Endothelial cell of umbilical vein (primary cell): Measurements from ENCODE around the gene CKLF. TPM values are rescaled to one million over a fixed set of nuclear protein-coding genes. Genes with fewer than 3 reads are reported as not detected.

Source experiments
- BruUV-seq: library from RNA; stranded (reverse); fragments of 400-500 nt; replicated peaks from 2 replicates; lab custom pipeline; 2021; lab: Mats Ljungman, UMichigan
- CTCF ChIA-PET: fragments of 300-600, 350-600 bp; sonication (Branson Sonifier 250); formaldehyde crosslinking; loops from one replicate; lab custom pipeline; 2021; ENCODE audit warnings: antibody characterized with exemption, inconsistent platforms; lab: Charles Lee
- POLR2A ChIA-PET: fragments of 300-600, 350-600 bp; sonication (Branson Sonifier 250); formaldehyde crosslinking; loops from one replicate; lab custom pipeline; 2021; ENCODE audit warnings: antibody characterized with exemption, inconsistent platforms; lab: Charles Lee
- DNase-seq: peaks from one replicate; pipeline ENCODE4 v3.0.0-alpha.2; 2011; ENCODE audit warnings: low read depth, low spot score
- FAIRE-seq: peaks from 2 replicates; lab custom pipeline; 2011; peaks lifted over from hg19 to GRCh38; lab: Jason Lieb, UNC
- H2AFZ ChIP-seq: 2 replicates; pipeline ENCODE4 v1.6.0; 2012; ENCODE audit warnings: low read depth, low read length, control low read depth, inconsistent platforms
- H3K27ac ChIP-seq: 2 replicates; pipeline ENCODE4 v1.5.1; 2011; ENCODE audit warnings: low read depth, mild to moderate bottlenecking, control low read depth, low read length, moderate library complexity; ENCODE audit not compliant: insufficient read depth
- H3K27me3 ChIP-seq, 2 experiments: 2 replicates each; pipeline versions ENCODE4 v1.6.0 to v1.6.1; 2011; ENCODE audit warnings: low read length in 2 of 2, mixed read lengths in 1 of 2; ENCODE audit not compliant: control insufficient read depth in 2 of 2, insufficient read depth in 2 of 2
- H3K36me3 ChIP-seq, 2 experiments: 2 replicates in 1 of 2; 3 replicates in 1 of 2; pipeline ENCODE4 v1.5.1; 2011; ENCODE audit warnings: low read length in 2 of 2, mild to moderate bottlenecking in 1 of 2, moderate library complexity in 1 of 2; ENCODE audit not compliant: control insufficient read depth in 2 of 2, insufficient read depth in 2 of 2; ENCODE audit errors: extremely low read depth in 1 of 2
- H3K4me1 ChIP-seq: 3 replicates; pipeline ENCODE4 v1.5.1; 2011; ENCODE audit warnings: mild to moderate bottlenecking, low read length; ENCODE audit not compliant: control insufficient read depth, insufficient read depth; ENCODE audit errors: extremely low read depth
- H3K4me2 ChIP-seq: 2 replicates; pipeline ENCODE4 v1.6.1; 2011; ENCODE audit warnings: low read length, control low read depth, mixed read lengths; ENCODE audit not compliant: insufficient read depth
- H3K4me3 ChIP-seq, 3 experiments: fragments of 200-600 bp in 1 of 3; sonication (generic), shearing (Covaris generic) in 1 of 3; replicated peaks in 1 of 3; 2 replicates each; pipeline ENCODE4 v1.5.1; 2011 to 2016; ENCODE audit warnings: control low read depth in 3 of 3, low read length in 3 of 3, mild to moderate bottlenecking in 2 of 3, inconsistent platforms in 1 of 3, low read depth in 1 of 3, moderate library complexity in 1 of 3; ENCODE audit not compliant: insufficient read depth in 1 of 3
- H3K79me2 ChIP-seq: 2 replicates; pipeline ENCODE4 v1.6.0; 2012; ENCODE audit warnings: low read length, inconsistent platforms; ENCODE audit not compliant: control insufficient read depth, insufficient read depth
- H3K9ac ChIP-seq: replicated peaks from 2 replicates; pipeline ENCODE3; 2011; ENCODE audit warnings: low read length, control low read depth; ENCODE audit not compliant: insufficient read depth; ENCODE audit errors: extremely low read depth
- H3K9me1 ChIP-seq: replicated peaks from 3 replicates; pipeline ENCODE4 v1.6.0; 2011; ENCODE audit warnings: mild to moderate bottlenecking, low read length; ENCODE audit not compliant: control insufficient read depth, insufficient read depth; ENCODE audit errors: extremely low read depth
- H3K9me3 ChIP-seq: replicated peaks from 2 replicates; pipeline ENCODE4 v1.5.1; 2012; ENCODE audit warnings: low read length, inconsistent platforms; ENCODE audit not compliant: control insufficient read depth, insufficient read depth
- H4K20me1 ChIP-seq: replicated peaks from 2 replicates; pipeline ENCODE3; 2011; ENCODE audit warnings: mild to moderate bottlenecking, low read length; ENCODE audit not compliant: control insufficient read depth, insufficient read depth; ENCODE audit errors: extremely low read depth
- CTCF ChIP-seq, 2 donors: IDR thresholded peaks; 1 replicate in 1 of 2; 2 replicates in 1 of 2; pipeline ENCODE4 v1.5.1; 2011; ENCODE audit warnings: low read length in 2 of 2, mild to moderate bottlenecking in 2 of 2, moderate library complexity in 2 of 2, control low read depth in 1 of 2, inconsistent platforms in 1 of 2, low read depth in 1 of 2; ENCODE audit not compliant: insufficient read depth in 1 of 2; ENCODE audit errors: extremely low read depth in 1 of 2
- EZH2 ChIP-seq: IDR thresholded peaks from 2 replicates; pipeline ENCODE4 v1.6.1; 2012; ENCODE audit warnings: borderline replicate concordance, low read depth, mild to moderate bottlenecking, moderate library complexity, low read length, inconsistent platforms; ENCODE audit not compliant: severe bottlenecking
- FOS ChIP-seq: IDR thresholded peaks from 2 replicates; pipeline ENCODE4 v1.6.1; 2011; ENCODE audit warnings: mild to moderate bottlenecking, low read length, moderate library complexity, borderline replicate concordance; ENCODE audit not compliant: insufficient read depth
- GATA2 ChIP-seq: IDR thresholded peaks from 2 replicates; pipeline ENCODE4 v1.7.0; 2011; ENCODE audit warnings: low read depth, mild to moderate bottlenecking, moderate library complexity, mixed read lengths, low read length; ENCODE audit not compliant: insufficient read length, insufficient read depth
- JUN ChIP-seq: IDR thresholded peaks from 2 replicates; pipeline ENCODE4 v1.6.1; 2011; ENCODE audit warnings: borderline replicate concordance, low read depth; ENCODE audit not compliant: insufficient read length, insufficient read depth
- MAX ChIP-seq: IDR thresholded peaks from 2 replicates; pipeline ENCODE4 v1.6.1; 2011; ENCODE audit not compliant: insufficient read depth, insufficient read length
- MYC ChIP-seq: IDR thresholded peaks from one replicate; pipeline ENCODE4 v1.6.1; 2011; ENCODE audit warnings: mild to moderate bottlenecking, low read depth, low read length
- POLR2A ChIP-seq: IDR thresholded peaks from 2 replicates; pipeline ENCODE4 v1.6.1; 2012; ENCODE audit warnings: low read depth, mild to moderate bottlenecking, control low read depth, low read length
- POLR2AphosphoS5 ChIP-seq: IDR thresholded peaks from 2 replicates; pipeline ENCODE4 v1.6.1; 2012; ENCODE audit warnings: low read depth, mild to moderate bottlenecking, control low read depth, low read length, moderate library complexity; ENCODE audit not compliant: insufficient read depth
- dilution Hi-C: fragments of 300-500 bp; cut with MboI; formaldehyde crosslinking; loops from one replicate; pipeline ENCODE4 v1.15.0; 2019; ENCODE audit warnings: low sequenced_read_pairs; ENCODE audit not compliant: extremely low pct_ligation_motif_present
- intact Hi-C: fragments of 100-400 bp; cut with micrococcal nuclease; formaldehyde crosslinking; loops from one replicate; pipeline ENCODE4 v1.10.0; 2022
- polyA plus RNA-seq, 4 experiments: library from polyadenylated mRNA; depleted of rRNA in 3 of 4; stranded (reverse) in 3 of 4; unstranded in 1 of 4; fragments of >200 nt; gene quantifications; 2 replicates each; pipeline versions ENCODE4 v1.2.1 to v1.2.3, GENCODE V29; 2011 to 2012; ENCODE audit warnings: missing spikeins in 1 of 4
- total RNA-seq: library from RNA; stranded (reverse); gene quantifications from 2 replicates; pipeline ENCODE4 v1.2.3, GENCODE V29; 2021

Gene CKLF
- total and polyA plus RNA-seq, 2 donors (not counting 3 experiments of a cell fraction or from before 2014, with no cell fraction given), result 80.0 to 209 TPM

GRCh38 chr16:66523861-66524354 is 28.5 kb upstream of the CKLF start:
- dilution Hi-C loops, result no loop called here
- peak; percentile 85 for FAIRE-seq
- DNase-seq, result peak; percentile 51
- Histone ChIP-seq H3K4me1 (peaks cover 55% of the 10 kb centered on the region), H3K4me3 (no peak overlapping the region), H3K36me3 (peaks cover 0 to 2% of the 10 kb centered on the region in 2 experiments), H3K27ac (peak overlapping the region; percentile 44), H3K9me3 (no peaks in the 10 kb centered on the region), H2AFZ (no peak overlapping the region), H3K4me2 (peak overlapping the region; percentile 28), H3K27me3 (no peaks in the 10 kb centered on the region), H3K9ac (no peak overlapping the region), H4K20me1 (no peaks in the 10 kb centered on the region), H3K79me2 (no peaks in the 10 kb centered on the region), H3K9me1 (no peaks in the 10 kb centered on the region)
- intact Hi-C loops, result loop anchor here (1.0 kb wide), 1 partner anchor 28 kb away; the partner anchor contains the start of gene CKLF
- TF ChIP-seq POLR2AphosphoS5, result no peak
- no peak for TF ChIP-seq GATA2
- TF ChIP-seq POLR2A, result no peak
- TF ChIP-seq FOS, result no peak
- no peak for TF ChIP-seq MAX
- no peak for TF ChIP-seq EZH2
- no peak for TF ChIP-seq MYC
- TF ChIP-seq CTCF (IDR thresholded peaks at IDR 0.05; ENCODE audit: extremely low read depth in 1 of 2, insufficient read depth in 1 of 2, low read depth in 1 of 2, low read length in 2 of 2), result no peak
- no peak for TF ChIP-seq JUN
- BruUV-seq, result no TSS peak
- CTCF ChIA-PET, result interaction anchor here (1.0 to 2.1 kb wide), 5 partner anchors 8 to 85 kb away, joined by 3 to 8 read pairs (median 5); no protein-coding TSS in a partner anchor
- POLR2A ChIA-PET, result no interaction called here
